Neural cell (in vitro differentiated cells): ENCODE measurements around the gene ARHGAP24. TPM values are rescaled to one million over a fixed set of nuclear protein-coding genes. Genes with fewer than 3 reads are reported as not detected.

ENCODE experiments used
- H2AFZ ChIP-seq: fragments of 200-600, 300-800 bp; sonication (generic), shearing (Covaris generic); 2 replicates; pipeline ENCODE4 v1.6.0; 2014; ENCODE audit warnings: low read depth, mild to moderate bottlenecking, antibody characterized with exemption, low read length, moderate library complexity
- H3F3A ChIP-seq: fragments of 200-600 bp; shearing (Covaris generic); 2 replicates; pipeline ENCODE4 v1.6.1; 2016; ENCODE audit warnings: mild to moderate bottlenecking, moderate library complexity, mixed read lengths, antibody characterized with exemption, low read length; ENCODE audit not compliant: insufficient read depth, poor library complexity, severe bottlenecking
- H3K27ac ChIP-seq: fragments of 200-600, 300-800 bp; sonication (generic), shearing (Covaris generic); 2 replicates; pipeline ENCODE4 v1.5.1; 2014; ENCODE audit warnings: mild to moderate bottlenecking, low read length, moderate library complexity
- H3K27me3 ChIP-seq: fragments of 300-800, 200-600 bp; sonication (generic), shearing (Covaris generic); 2 replicates; pipeline ENCODE4 v1.6.0; 2014; ENCODE audit warnings: mild to moderate bottlenecking, low read depth, low read length, moderate library complexity; ENCODE audit not compliant: insufficient read depth
- H3K36me3 ChIP-seq: fragments of 300-800, 200-600 bp; sonication (generic), shearing (Covaris generic); 2 replicates; pipeline ENCODE4 v1.5.1; 2014; ENCODE audit warnings: mild to moderate bottlenecking, antibody characterized with exemption, low read length, moderate library complexity; ENCODE audit not compliant: insufficient read depth
- H3K4me2 ChIP-seq: fragments of 300-800, 200-600 bp; sonication (generic), shearing (Covaris generic); 2 replicates; pipeline ENCODE4 v1.6.0; 2014; ENCODE audit warnings: mild to moderate bottlenecking, low read length
- H3K4me3 ChIP-seq: fragments of 300-800, 200-600 bp; sonication (generic), shearing (Covaris generic); 2 replicates; pipeline ENCODE4 v1.5.1; 2014; ENCODE audit warnings: mild to moderate bottlenecking, low read length, moderate library complexity
- H3K79me2 ChIP-seq: fragments of 200-600 bp; shearing (Covaris generic); replicated peaks from 2 replicates; pipeline ENCODE4 v1.6.0; 2014; ENCODE audit warnings: mild to moderate bottlenecking, low read length, moderate library complexity; ENCODE audit not compliant: insufficient read depth
- H3K9ac ChIP-seq: fragments of 300-800, 200-600 bp; sonication (generic), shearing (Covaris generic); 2 replicates; pipeline ENCODE4 v1.6.1; 2016; ENCODE audit warnings: mild to moderate bottlenecking, low read length, mixed read lengths
- H3K9me2 ChIP-seq: fragments of 200-600 bp; shearing (Covaris generic); 2 replicates; pipeline ENCODE4 v1.6.1; 2016; ENCODE audit warnings: mild to moderate bottlenecking, low read length, mixed read lengths; ENCODE audit not compliant: insufficient read depth
- H3K9me3 ChIP-seq: fragments of 200-600, 300-800 bp; sonication (generic), shearing (Covaris generic); 2 replicates; pipeline ENCODE4 v1.6.1; 2016; ENCODE audit warnings: mild to moderate bottlenecking, mixed run types, low read length, moderate library complexity, mixed read lengths
- H4K20me1 ChIP-seq: fragments of 200-600 bp; shearing (Covaris generic); 2 replicates; pipeline ENCODE4 v1.6.1; 2016; ENCODE audit warnings: mild to moderate bottlenecking, mixed run types; ENCODE audit not compliant: insufficient read depth
- EP300 ChIP-seq: fragments of 450-650 bp; conservative IDR thresholded peaks from 2 replicates; pipeline ENCODE4 v1.6.1; 2014; ENCODE audit warnings: antibody characterized with exemption, mild to moderate bottlenecking, moderate library complexity; ENCODE audit not compliant: poor library complexity, severe bottlenecking
- EZH2 ChIP-seq: fragments of 200-600, 300-800 bp; shearing (Covaris generic), sonication (generic); IDR thresholded peaks from 2 replicates; pipeline ENCODE4 v1.6.1; 2014; ENCODE audit warnings: antibody characterized with exemption, low read length, borderline replicate concordance, mild to moderate bottlenecking; ENCODE audit not compliant: insufficient read depth, poor library complexity, severe bottlenecking
- MXI1 ChIP-seq: fragments of 450-650 bp; conservative IDR thresholded peaks from 2 replicates; pipeline ENCODE4 v1.6.1; 2014; ENCODE audit warnings: antibody characterized with exemption, mild to moderate bottlenecking; ENCODE audit not compliant: poor library complexity, severe bottlenecking
- POLR2AphosphoS5 ChIP-seq: IDR thresholded peaks from 2 replicates; pipeline ENCODE4 v1.6.1; 2012
- RAD21 ChIP-seq: fragments of 450-650 bp; conservative IDR thresholded peaks from 2 replicates; pipeline ENCODE4 v1.6.1; 2014; ENCODE audit warnings: antibody characterized with exemption, mild to moderate bottlenecking, moderate library complexity
- SMC3 ChIP-seq: fragments of 450-650 bp; conservative IDR thresholded peaks from 2 replicates; pipeline ENCODE4 v1.6.1; 2014; ENCODE audit warnings: antibody characterized with exemption, mild to moderate bottlenecking, moderate library complexity; ENCODE audit not compliant: poor library complexity
- TAF1 ChIP-seq: IDR thresholded peaks from 2 replicates; pipeline ENCODE4 v1.6.1; 2012; ENCODE audit warnings: low read depth
- polyA plus RNA-seq: library from polyadenylated mRNA; depleted of rRNA; stranded (reverse); fragments of >200 nt; gene quantifications from 2 replicates; pipeline ENCODE4 v1.2.3, GENCODE V29; 2014
- TF ChIP-seq, protein P1 (sequence below): fragments of 450-650 bp; IDR thresholded peaks from 2 replicates; pipeline ENCODE4 v1.5.1; 2014; ENCODE audit warnings: antibody characterized with exemption, mild to moderate bottlenecking, moderate library complexity; ENCODE audit not compliant: poor library complexity, severe bottlenecking
- TF ChIP-seq, protein P2 (sequence below): IDR thresholded peaks from 2 replicates; pipeline ENCODE4 v1.6.1; 2012; ENCODE audit warnings: borderline replicate concordance

ARHGAP24 gene
- polyA plus RNA-seq, 1 donor from 2014 or later = 2.9 TPM

DNA sequence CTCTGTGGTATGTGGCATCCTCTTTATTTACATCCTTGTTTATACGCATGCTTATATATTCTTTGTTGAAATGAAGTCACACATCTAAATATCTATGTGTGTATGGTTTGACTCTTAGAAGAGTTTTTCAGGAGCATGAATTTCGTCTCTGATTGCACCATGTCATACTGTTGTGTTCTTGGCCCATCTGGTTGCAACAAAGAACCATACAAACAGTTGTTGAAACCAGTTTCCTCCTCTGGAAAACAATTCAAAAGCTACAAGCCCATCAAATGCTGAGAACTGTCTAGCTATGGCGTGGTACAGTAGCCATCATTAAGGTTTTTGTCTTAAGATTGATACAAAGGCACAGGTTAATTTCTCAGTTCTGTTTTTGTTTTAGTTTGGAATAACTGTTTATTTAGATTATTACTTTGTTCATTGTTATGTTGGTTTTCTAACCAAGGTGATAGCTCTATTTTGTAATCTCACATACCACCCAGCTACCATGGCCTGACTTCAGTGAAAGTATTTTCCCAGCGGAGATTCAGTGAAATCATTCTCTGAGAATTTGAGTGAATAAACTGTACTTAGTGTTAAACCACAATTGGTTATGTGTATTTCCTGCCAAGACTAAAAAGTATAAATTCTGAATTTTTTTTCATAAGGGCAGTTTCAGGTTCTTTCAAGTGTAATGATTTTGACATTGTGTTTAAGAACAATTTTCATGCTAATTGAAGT is 91.0 kb downstream of the ARHGAP24 start:
- Histone ChIP-seq H3K9ac (no peak overlapping the region), H3K27ac (no peak overlapping the region), H3K9me3 (no peaks in the 10 kb centered on the region), H3K79me2 (no peaks in the 10 kb centered on the region), H2AFZ (no peak overlapping the region), H3F3A (no peaks in the 10 kb centered on the region), H3K9me2 (no peaks in the 10 kb centered on the region), H3K4me3 (no peak overlapping the region), H4K20me1 (no peaks in the 10 kb centered on the region), H3K36me3 (no peaks in the 10 kb centered on the region), H3K27me3 (no peaks in the 10 kb centered on the region), H3K4me2 (no peak overlapping the region)
- TF ChIP-seq, protein P1, sequence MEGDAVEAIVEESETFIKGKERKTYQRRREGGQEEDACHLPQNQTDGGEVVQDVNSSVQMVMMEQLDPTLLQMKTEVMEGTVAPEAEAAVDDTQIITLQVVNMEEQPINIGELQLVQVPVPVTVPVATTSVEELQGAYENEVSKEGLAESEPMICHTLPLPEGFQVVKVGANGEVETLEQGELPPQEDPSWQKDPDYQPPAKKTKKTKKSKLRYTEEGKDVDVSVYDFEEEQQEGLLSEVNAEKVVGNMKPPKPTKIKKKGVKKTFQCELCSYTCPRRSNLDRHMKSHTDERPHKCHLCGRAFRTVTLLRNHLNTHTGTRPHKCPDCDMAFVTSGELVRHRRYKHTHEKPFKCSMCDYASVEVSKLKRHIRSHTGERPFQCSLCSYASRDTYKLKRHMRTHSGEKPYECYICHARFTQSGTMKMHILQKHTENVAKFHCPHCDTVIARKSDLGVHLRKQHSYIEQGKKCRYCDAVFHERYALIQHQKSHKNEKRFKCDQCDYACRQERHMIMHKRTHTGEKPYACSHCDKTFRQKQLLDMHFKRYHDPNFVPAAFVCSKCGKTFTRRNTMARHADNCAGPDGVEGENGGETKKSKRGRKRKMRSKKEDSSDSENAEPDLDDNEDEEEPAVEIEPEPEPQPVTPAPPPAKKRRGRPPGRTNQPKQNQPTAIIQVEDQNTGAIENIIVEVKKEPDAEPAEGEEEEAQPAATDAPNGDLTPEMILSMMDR = no peak
- TF ChIP-seq, protein P2, sequence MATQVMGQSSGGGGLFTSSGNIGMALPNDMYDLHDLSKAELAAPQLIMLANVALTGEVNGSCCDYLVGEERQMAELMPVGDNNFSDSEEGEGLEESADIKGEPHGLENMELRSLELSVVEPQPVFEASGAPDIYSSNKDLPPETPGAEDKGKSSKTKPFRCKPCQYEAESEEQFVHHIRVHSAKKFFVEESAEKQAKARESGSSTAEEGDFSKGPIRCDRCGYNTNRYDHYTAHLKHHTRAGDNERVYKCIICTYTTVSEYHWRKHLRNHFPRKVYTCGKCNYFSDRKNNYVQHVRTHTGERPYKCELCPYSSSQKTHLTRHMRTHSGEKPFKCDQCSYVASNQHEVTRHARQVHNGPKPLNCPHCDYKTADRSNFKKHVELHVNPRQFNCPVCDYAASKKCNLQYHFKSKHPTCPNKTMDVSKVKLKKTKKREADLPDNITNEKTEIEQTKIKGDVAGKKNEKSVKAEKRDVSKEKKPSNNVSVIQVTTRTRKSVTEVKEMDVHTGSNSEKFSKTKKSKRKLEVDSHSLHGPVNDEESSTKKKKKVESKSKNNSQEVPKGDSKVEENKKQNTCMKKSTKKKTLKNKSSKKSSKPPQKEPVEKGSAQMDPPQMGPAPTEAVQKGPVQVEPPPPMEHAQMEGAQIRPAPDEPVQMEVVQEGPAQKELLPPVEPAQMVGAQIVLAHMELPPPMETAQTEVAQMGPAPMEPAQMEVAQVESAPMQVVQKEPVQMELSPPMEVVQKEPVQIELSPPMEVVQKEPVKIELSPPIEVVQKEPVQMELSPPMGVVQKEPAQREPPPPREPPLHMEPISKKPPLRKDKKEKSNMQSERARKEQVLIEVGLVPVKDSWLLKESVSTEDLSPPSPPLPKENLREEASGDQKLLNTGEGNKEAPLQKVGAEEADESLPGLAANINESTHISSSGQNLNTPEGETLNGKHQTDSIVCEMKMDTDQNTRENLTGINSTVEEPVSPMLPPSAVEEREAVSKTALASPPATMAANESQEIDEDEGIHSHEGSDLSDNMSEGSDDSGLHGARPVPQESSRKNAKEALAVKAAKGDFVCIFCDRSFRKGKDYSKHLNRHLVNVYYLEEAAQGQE = no peak
- TF ChIP-seq SMC3 (no peak), EZH2 (no peak), MXI1 (no peak), RAD21 (no peak), POLR2AphosphoS5 (no peak), EP300 (no peak), TAF1 (no peak)

DNA sequence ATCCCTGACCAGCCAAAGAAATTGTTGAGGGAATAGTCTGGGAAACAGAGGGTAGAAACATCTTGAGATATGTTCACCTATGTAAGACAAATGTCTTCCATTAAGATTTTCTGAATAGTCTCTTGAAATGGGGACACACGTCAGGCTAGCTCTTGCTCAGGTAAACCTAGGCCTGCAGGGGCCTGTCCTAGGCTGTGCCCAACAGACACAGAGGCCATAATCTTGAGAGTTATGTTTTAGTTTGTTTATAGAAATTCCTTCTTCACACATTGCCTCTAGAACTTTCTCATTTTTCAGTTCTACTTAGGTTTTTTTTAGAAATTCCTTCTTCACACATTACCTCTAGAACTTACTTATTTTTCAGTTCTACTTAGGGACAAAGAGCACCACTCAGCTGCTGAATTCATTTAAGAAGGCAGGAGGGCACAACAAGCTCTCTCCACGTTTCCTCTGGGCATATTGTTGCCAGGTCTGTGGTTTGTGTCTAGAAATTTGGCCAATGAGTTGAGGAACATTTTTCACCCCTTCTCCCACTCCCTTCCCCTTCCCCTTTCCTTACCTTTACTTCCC is 94.9 kb downstream of the ARHGAP24 start:
- Histone ChIP-seq H3K4me2 (no peak overlapping the region), H3K9ac (no peak overlapping the region), H3K36me3 (no peaks in the 10 kb centered on the region), H3F3A (no peaks in the 10 kb centered on the region), H2AFZ (no peak overlapping the region), H3K4me3 (no peak overlapping the region), H3K27me3 (no peaks in the 10 kb centered on the region), H3K79me2 (no peaks in the 10 kb centered on the region), H3K27ac (no peak overlapping the region), H4K20me1 (no peaks in the 10 kb centered on the region), H3K9me3 (no peaks in the 10 kb centered on the region), H3K9me2 (no peaks in the 10 kb centered on the region)
- TF ChIP-seq, protein P2 = no peak
- TF ChIP-seq EZH2 = no peak
- no peak for TF ChIP-seq TAF1
- no peak for TF ChIP-seq EP300
